GM18508 (cell line): ENCODE results near the gene CCDC88C.

Experiments
- ATAC-seq: cut with Tn5 transposase; IDR thresholded peaks from one replicate; pipeline ENCODE4 v1.9.1; 2021; ENCODE audit warnings: moderate number of reproducible peaks; ENCODE audit not compliant: insufficient read depth, unreplicated experiment

The CCDC88C gene

GRCh38 chr14:91400696-91401095 is 16.9 kb downstream of the CCDC88C start:
- ATAC-seq, result no peak

DNA sequence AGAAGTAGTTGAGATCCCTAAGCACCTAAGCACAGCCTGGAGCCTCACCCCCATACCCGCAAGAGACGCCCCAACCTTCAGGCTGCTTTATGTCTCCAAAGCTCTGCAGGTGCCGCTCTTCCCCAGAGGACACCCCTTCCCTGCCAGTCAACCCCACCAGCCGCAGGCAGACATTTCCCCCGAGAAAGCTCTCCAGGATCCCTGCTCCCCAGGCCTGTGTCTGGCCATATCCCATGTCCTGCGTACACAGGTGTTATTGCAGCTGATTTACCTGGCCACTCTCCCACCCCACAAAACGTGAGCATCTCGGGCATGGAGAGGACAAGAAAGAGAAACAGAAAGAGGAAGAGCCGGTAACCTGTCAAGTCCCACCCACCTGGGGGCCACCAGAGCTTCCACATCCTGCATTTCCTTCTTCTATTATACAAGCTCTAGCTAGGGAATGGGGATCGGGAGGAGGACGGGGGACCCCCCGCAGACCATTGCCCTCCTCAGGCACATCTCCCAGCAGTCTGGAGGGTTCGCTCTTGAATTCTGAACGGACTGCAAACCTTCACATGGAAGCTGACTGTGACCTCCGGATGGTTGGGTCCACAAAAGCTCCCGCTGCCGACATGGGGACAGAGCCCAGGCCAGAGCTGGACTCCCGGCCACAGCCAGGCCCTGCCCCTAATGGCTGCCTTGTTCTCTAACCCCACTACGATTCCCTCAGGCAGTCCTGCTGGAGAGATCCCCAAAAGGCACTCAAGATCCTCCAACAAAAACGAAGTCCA is 17.6 kb downstream of the CCDC88C start:
- no peak for ATAC-seq

DNA sequence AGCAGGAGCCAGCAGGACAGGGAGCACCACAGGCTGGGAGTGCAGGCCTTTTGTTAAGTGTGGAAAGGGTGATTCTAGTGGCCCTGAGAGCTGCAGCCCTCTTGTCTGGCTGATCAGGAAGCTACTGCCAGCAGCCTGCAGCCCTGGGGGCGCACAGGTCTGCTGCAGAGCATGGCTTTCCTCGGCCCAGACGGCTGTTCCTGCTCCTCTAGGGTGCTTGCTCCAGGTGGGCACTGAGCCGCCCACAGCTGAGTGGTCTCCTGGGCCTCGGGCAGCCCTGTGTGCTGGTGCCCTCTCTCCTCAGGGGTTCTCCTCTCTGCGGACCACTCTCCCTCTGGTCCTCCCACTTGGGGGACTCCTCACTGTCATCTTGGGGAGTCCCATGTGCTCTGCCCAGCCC is 18.9 kb downstream of the CCDC88C start:
- no peak for ATAC-seq

DNA sequence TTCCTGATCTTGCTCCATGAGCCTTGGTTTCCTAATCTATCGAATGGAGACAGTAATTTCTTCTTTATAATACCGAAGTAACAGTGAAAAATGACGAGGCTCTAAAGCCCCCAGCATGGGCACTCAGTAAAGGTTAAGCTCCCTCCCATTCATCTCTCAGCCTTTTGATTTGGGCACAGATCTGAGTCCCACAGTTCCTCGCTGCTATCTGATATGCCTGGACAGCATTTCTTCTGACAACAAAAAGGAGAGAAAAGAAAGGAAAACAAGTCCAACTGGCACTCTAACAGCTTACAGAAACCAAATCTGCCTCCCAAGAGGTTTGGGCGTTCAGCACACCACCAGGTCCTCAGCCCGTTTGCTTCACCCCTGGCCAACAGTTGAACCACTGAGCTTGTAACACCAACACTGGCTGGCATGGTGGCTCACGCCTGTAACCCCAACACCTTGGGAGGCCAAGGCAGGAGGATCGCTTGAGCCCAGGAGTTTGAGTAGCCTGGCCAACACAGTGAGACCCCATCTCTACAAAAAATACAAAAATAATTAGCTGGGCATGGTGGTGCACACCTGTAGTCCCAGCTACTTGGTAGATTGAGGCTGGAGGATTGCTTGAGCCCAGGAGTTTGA is 19.5 kb downstream of the CCDC88C start:
- ATAC-seq, result no peak

DNA sequence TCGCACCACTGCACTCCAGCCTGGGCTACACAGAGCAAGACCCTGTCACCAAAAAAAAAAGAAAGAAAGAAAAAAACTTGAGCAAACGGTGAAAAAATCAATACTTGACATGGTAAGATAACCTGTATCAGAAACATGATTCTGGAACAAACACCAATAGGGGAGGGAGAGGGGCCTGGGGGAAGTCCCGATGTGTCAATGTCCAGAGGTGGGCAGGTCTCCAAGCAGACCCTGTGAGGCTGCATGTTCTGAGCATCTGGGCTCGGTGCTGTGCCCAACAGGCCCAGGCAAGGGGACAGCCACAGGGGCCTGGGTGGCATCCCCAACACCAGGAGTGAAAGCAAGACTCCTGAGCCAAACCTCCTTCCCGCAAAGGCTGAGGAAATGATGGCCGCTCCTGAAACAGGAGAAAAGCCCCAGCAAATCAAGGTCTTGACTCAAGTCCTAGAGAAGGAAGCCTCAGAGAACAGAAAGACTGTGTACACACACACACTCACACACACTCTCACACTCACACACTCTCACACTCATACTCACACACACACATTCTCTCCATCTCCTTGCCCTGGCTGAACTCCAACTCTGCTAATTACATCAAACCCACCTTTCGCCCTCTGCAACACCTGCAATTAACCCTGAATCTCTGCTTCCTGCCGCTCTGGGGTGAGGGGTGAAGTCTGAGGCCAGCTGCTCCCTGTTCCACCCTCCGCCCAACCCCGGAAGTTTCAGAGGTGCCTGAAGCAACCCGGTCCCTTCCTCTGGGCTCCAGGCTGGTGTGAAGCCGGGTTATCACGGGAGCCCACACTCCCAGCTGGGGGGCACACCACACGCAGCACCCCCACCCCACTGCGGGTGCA is 20.4 kb downstream of the CCDC88C start:
- ATAC-seq, result no peak

DNA sequence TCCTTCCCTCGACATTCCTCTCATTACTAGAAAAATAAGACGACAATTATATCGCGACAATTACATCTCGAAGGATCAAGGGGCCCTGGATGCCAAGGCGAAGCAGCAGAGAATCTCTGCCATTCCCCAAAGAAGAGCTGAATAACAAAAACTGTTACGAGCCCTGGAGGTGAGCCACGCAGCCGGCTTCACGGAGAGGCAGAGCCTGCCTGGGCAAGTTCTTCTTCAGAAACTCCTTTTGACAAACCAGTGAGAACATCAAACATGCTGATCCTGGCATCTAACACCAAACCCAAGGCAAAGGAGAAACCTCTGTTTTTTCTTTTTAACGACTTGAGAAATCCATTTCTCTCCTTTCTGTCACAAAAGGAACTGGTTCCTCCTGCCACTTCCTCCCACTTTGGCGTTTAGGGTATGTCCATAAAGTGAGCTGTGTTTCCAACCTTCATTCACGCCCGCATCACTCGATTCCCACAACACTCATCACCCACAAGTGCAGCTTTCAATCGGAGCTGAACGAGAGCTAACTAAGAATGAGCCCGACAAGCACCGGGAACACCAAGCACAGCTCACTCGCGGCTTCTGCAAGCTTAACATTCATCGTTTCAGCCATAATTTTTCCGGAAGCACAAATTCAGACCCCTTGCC is 21.5 kb downstream of the CCDC88C start:
- ATAC-seq, result no peak

DNA sequence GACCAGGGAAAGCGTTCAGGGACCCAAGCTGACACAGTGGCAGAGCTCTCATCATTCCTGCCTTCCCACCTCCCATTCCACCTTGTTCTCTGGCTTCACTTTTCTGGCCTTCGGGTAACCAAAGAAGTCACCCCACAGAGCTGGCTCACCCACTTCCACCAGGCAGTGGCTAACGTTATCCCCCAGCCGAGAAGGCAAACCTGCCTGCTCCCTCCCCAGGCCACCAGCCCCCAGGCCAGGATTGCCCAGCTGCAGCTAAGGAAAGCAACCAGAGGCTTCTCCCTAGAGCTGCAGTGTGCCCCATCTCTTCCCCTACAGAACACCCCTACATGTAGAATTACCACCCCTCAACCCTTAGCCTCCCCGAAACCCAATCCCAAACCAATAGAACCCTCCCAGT is 22.2 kb downstream of the CCDC88C start:
- ATAC-seq, result no peak

DNA sequence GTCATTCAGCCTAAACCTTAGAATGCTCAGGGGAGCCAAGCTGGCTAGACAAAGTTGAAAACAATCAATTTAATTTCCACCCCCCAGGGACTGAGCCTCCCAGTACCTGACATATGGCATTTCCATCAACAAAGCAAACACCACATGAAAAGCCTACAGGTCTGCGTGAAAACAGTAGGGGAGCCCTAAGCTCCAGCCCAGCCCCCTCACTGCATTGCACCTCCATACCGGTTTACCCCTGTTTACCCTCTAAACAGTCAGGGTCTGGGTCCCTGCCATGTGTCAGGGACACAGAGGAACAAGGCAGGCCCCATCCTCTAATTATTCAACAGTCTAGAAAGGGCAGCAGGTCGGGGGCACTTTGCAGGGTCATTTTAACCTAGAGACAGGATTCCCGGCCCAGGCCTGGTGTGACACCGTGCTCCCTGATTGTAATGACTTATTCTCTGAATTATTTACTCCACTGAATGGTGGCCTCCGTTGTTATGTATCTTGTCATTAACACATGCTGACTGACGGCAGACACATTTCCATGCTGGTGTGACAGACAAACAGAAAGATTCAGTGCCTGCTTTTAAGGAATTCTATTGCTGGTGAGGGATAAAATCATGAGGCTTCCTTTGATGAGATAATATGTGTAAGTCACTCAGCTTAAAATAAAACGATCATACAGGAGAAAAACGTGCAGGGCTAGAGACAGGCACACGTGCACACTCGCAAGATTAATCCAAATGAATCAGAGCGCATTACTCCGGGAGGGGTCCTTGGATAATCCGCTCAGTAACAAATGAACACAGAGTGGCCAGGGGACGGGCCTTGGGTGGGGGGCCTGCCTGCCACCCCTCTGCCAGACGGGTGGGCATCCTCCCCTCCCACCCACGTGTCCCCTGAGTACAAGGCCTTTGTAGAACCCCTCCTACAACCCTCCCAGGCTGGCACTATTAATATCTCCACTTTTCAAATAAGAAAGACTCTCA is 23.2 kb downstream of the CCDC88C start:
- ATAC-seq, result no peak

GRCh38 chr14:91392623-91393303 is 24.9 kb downstream of the CCDC88C start:
- no peak for ATAC-seq

- no peak for ATAC-seq
These were observed 27.3 kb downstream of the CCDC88C start for GRCh38 chr14:91390165-91390778.

- no peak for ATAC-seq
These were observed 28.5 kb downstream of the CCDC88C start for GRCh38 chr14:91389150-91389549.

GRCh38 chr14:91388551-91388975 is 29.1 kb downstream of the CCDC88C start:
- ATAC-seq, result peak; percentile 82

- no peak for ATAC-seq
These were observed 29.7 kb downstream of the CCDC88C start for GRCh38 chr14:91387951-91388381.

DNA sequence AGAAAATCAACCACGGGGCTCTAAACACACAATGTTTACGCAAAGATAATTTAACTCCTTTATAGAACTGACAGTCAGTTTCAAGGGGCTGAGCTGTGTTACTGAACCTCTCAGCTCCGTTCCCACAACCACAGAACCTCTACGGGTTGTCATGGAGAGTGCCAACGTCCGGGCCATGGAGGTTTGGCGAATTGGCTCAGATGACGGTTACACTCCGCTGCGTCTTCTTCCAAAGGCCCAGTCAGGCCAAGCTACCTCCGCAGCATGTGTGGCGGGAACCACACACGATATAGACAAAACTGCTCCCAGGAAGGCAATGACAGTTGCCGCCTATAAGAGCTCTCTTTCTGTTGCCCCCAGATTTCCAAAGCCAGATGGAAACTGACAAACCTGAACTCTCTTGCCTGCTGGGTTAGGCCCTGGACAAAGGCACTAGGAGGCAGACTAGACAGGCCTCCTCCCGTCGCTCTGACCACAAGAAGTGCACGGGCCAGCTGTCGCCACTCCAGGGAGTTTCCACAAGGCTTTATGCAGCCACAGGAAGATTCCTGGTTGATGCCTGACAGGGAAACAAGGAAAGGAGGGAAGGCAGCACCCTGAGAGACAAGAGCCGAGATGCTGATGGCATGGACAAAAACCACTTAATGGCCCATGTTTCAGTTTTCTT is 30.3 kb downstream of the CCDC88C start:
- ATAC-seq, result no peak

DNA sequence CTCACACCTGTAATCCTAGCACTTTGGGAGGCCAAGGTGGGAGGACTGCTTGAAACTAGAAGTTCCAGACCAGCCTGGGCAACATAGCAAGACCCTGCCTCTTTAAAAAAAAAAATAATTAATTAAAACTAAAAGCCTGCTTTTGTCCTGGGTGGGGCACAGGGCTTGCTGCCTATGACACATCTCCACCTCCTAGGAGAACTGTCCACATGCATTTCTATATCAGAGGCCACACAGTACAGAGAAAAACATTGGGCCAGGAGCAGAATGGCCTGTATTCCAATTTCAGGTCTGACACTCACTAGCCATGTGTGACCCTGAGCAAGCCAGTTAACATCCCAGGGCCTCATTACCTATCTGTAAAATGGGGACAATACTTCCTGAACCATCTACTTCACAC is 31.9 kb downstream of the CCDC88C start:
- ATAC-seq, result no peak

DNA sequence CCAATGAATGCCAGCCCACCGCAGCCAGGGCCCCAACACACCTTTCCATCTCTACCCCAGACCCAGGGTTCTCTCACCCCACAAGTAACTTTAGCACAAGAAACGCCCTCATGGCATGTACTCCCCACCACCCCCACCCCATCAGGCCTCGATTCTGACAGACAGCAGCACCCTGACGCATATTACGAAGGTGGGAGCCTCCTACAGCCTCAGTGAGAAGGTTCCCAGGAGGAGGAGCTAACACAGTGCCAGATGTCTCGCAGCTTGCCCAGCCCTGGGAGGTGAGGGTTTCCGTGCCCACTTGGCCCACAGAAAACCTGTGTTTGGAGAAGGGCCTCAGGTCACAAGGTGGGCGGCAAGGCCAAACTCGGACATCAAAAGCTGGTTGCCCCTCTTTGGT is 32.4 kb downstream of the CCDC88C start:
- no peak for ATAC-seq

- ATAC-seq, result no peak
These were observed 34.2 kb downstream of the CCDC88C start for GRCh38 chr14:91383439-91383838.
